Naive thymus-derived CD4-positive, alpha-beta T cell (primary cell): ENCODE data around the gene SLC6A16. TPM values are rescaled to one million over a fixed set of nuclear protein-coding genes. Genes with fewer than 3 reads are reported as not detected.

Source experiments
- ATAC-seq: fragments of 150-1000 bp; cut with Tn5 transposase; 2 replicates; pipeline ENCODE4 v1.10.0; 2021; ENCODE audit warnings: mild to moderate bottlenecking, moderate library complexity
- CTCF ChIA-PET: fragments of 350-600 bp; sonication (Branson Sonifier 250); formaldehyde crosslinking; loops from one replicate; lab custom pipeline; 2021; ENCODE audit warnings: antibody characterized with exemption; lab: Charles Lee
- POLR2A ChIA-PET: fragments of 350-600 bp; sonication (Branson Sonifier 250); formaldehyde crosslinking; loops from one replicate; lab custom pipeline; 2021; ENCODE audit warnings: antibody characterized with exemption, inconsistent platforms; lab: Charles Lee
- DNase-seq, 9 donors: peaks; one replicate each; pipeline versions ENCODE4 v3.0.0 to v3.0.0-alpha.2; 2020 to 2022; ENCODE audit warnings: mixed read lengths in 1 of 9
- H3K27ac ChIP-seq: one replicate; pipeline ENCODE4 v1.7.0; 2013; ENCODE audit warnings: mild to moderate bottlenecking, low read depth, low read length, moderate library complexity
- H3K27me3 ChIP-seq, 2 donors: one replicate each; pipeline ENCODE4 v1.7.0; 2013; ENCODE audit warnings: low read length in 2 of 2, mild to moderate bottlenecking in 2 of 2, moderate library complexity in 2 of 2; ENCODE audit not compliant: control insufficient read depth in 2 of 2, insufficient read depth in 2 of 2
- H3K36me3 ChIP-seq, 3 experiments: 1 replicate in 2 of 3; 2 replicates in 1 of 3; pipeline ENCODE4 v1.7.0; 2013; ENCODE audit warnings: low read length in 3 of 3, mild to moderate bottlenecking in 3 of 3, moderate library complexity in 1 of 3; ENCODE audit not compliant: insufficient read depth in 3 of 3, control insufficient read depth in 2 of 3
- H3K4me1 ChIP-seq, 2 donors: one replicate each; pipeline ENCODE4 v1.7.0; 2013; ENCODE audit warnings: low read length in 2 of 2, mild to moderate bottlenecking in 2 of 2, moderate library complexity in 1 of 2; ENCODE audit not compliant: control insufficient read depth in 2 of 2, insufficient read depth in 2 of 2
- H3K4me3 ChIP-seq: 2 replicates; pipeline ENCODE4 v1.7.0; 2013; ENCODE audit warnings: mild to moderate bottlenecking, low read length
- H3K9me3 ChIP-seq, 3 experiments: 1 replicate in 2 of 3; 2 replicates in 1 of 3; pipeline ENCODE4 v1.7.0; 2013; ENCODE audit warnings: low read length in 3 of 3; ENCODE audit not compliant: control insufficient read depth in 2 of 3
- H3K27ac Mint-ChIP-seq, 9 donors: one replicate each; pipeline ENCODE4 v1.8.0; 2020 to 2022; ENCODE audit warnings: mixed read lengths in 9 of 9, mild to moderate bottlenecking in 8 of 9, moderate library complexity in 5 of 9, inconsistent platforms in 2 of 9
- H3K27me3 Mint-ChIP-seq, 5 donors: one replicate each; pipeline ENCODE4 v1.8.0; 2021 to 2022; ENCODE audit warnings: mixed read lengths in 5 of 5, mild to moderate bottlenecking in 1 of 5
- H3K36me3 Mint-ChIP-seq, 5 donors: one replicate each; pipeline ENCODE4 v1.8.0; 2020 to 2022; ENCODE audit warnings: mixed read lengths in 5 of 5, mild to moderate bottlenecking in 3 of 5, inconsistent platforms in 1 of 5
- H3K4me1 Mint-ChIP-seq, 7 donors: one replicate each; pipeline ENCODE4 v1.8.0; 2020 to 2022; ENCODE audit warnings: mixed read lengths in 7 of 7, mild to moderate bottlenecking in 3 of 7, inconsistent platforms in 1 of 7
- H3K4me3 Mint-ChIP-seq, 10 donors: one replicate each; pipeline ENCODE4 v1.8.0; 2020 to 2022; ENCODE audit warnings: mild to moderate bottlenecking in 10 of 10, mixed read lengths in 10 of 10, moderate library complexity in 6 of 10, inconsistent platforms in 2 of 10
- H3K9me3 Mint-ChIP-seq, 11 donors: one replicate each; pipeline ENCODE4 v1.8.0; 2020 to 2022; ENCODE audit warnings: mixed read lengths in 11 of 11, mild to moderate bottlenecking in 4 of 11, inconsistent platforms in 1 of 11, moderate library complexity in 1 of 11
- intact Hi-C, 2 donors: fragments of 100-400 bp; cut with micrococcal nuclease; formaldehyde crosslinking; loops; one replicate each; pipeline ENCODE4 v1.15.1; 2023
- polyA plus RNA-seq, 2 donors: library from polyadenylated mRNA; unstranded; fragments of 300-500 nt; fragmentation: Illumina TruSeq; gene quantifications; one replicate each; pipeline ENCODE4 v1.2.3, GENCODE V29; 2021
- total RNA-seq, 6 experiments: library from RNA in 5 of 6; stranded (reverse) in 5 of 6; gene quantifications; 1 replicate in 5 of 6; 2 replicates in 1 of 6; pipeline ENCODE4 v1.2.3 and lab custom pipeline; 2021 to 2026

Gene SLC6A16
- total and polyA plus RNA-seq, 7 experiments from 2014 or later = 1.6 to 6.1 (median 4.1) TPM

- Histone ChIP-seq H3K27ac (no peak overlapping the region), H3K4me3 (no peak overlapping the region), H3K9me3 (no peaks in the 10 kb centered on the region), H3K36me3 (no peaks in the 10 kb centered on the region), H3K4me1 (no peaks in the 10 kb centered on the region), H3K27me3 (peaks cover 0 to 3% of the 10 kb centered on the region in 2 donors)
- ATAC-seq (no peak), DNase-seq (no peak)
- Mint-ChIP-seq H3K4me1 (no peaks in the 10 kb centered on the region), H3K36me3 (peaks cover 0 to 9% (median 0%) of the 10 kb centered on the region in 5 donors), H3K4me3 (no peak overlapping the region), H3K27me3 (peaks cover 6 to 27% (median 21%) of the 10 kb centered on the region in 5 donors), H3K9me3 (peaks cover 0 to 3% (median 0%) of the 10 kb centered on the region in 11 donors), H3K27ac (peak overlapping the region in 1 of 9 donors; percentile 3)
- POLR2A ChIA-PET = no interaction called here
- CTCF ChIA-PET = interaction anchor here (0.5 kb wide), 1 partner anchor 477 kb away, joined by 4 read pairs; no protein-coding TSS in a partner anchor
- intact Hi-C loops = no loop called here
Measured at GRCh38 chr19:49249933-49250332, 75.1 kb downstream of the SLC6A16 start.

GRCh38 chr19:49247676-49248075 lies 77.3 kb downstream of the SLC6A16 start:
- ATAC-seq (no peak), DNase-seq (no peak)
- CTCF ChIA-PET = interaction anchor here (0.8 kb wide), 1 partner anchor 22 kb away, joined by 4 read pairs; no protein-coding TSS in a partner anchor
- POLR2A ChIA-PET = no interaction called here
- H3K27ac ChIP-seq = no peak overlapping the region
- H3K27me3 ChIP-seq = peaks cover 0 to 3% of the 10 kb centered on the region in 2 donors
- H3K4me1 ChIP-seq = no peaks in the 10 kb centered on the region
- H3K4me3 Mint-ChIP-seq = no peak overlapping the region
- H3K9me3 ChIP-seq = no peaks in the 10 kb centered on the region
- H3K9me3 Mint-ChIP-seq = peaks cover 0 to 1% (median 0%) of the 10 kb centered on the region in 11 donors
- no peaks in the 10 kb centered on the region for H3K4me1 Mint-ChIP-seq
- no peaks in the 10 kb centered on the region for H3K36me3 ChIP-seq
- H3K36me3 Mint-ChIP-seq = peaks cover 0 to 6% (median 0%) of the 10 kb centered on the region in 5 donors
- intact Hi-C loops = no loop called here
- no peak overlapping the region for H3K27ac Mint-ChIP-seq
- no peak overlapping the region for H3K4me3 ChIP-seq
- H3K27me3 Mint-ChIP-seq = peaks cover 6 to 17% (median 13%) of the 10 kb centered on the region in 5 donors

GRCh38 chr19:49244256-49244655 lies 80.7 kb downstream of the SLC6A16 start:
- H3K9me3 ChIP-seq = no peaks in the 10 kb centered on the region
- H3K36me3 ChIP-seq = no peaks in the 10 kb centered on the region
- ChIA-PET POLR2A (no interaction called here), CTCF (no interaction called here)
- H3K4me1 Mint-ChIP-seq = no peaks in the 10 kb centered on the region
- H3K27me3 Mint-ChIP-seq = peaks cover 0 to 13% (median 0%) of the 10 kb centered on the region in 5 donors
- no peak overlapping the region for H3K27ac ChIP-seq
- H3K4me3 Mint-ChIP-seq = no peak overlapping the region
- H3K36me3 Mint-ChIP-seq = no peaks in the 10 kb centered on the region
- intact Hi-C loops = no loop called here
- H3K4me1 ChIP-seq = no peaks in the 10 kb centered on the region
- no peak overlapping the region for H3K27ac Mint-ChIP-seq
- ATAC-seq (no peak), DNase-seq (no peak)
- H3K4me3 ChIP-seq = no peak overlapping the region
- no peaks in the 10 kb centered on the region for H3K27me3 ChIP-seq
- H3K9me3 Mint-ChIP-seq = no peaks in the 10 kb centered on the region

GRCh38 chr19:49243726-49244125 lies 81.3 kb downstream of the SLC6A16 start:
- Mint-ChIP-seq H3K4me1 (no peaks in the 10 kb centered on the region), H3K4me3 (no peak overlapping the region), H3K9me3 (peaks cover 0 to 3% (median 0%) of the 10 kb centered on the region in 11 donors), H3K27me3 (peaks cover 0 to 13% (median 3%) of the 10 kb centered on the region in 5 donors), H3K27ac (peak overlapping the region in 1 of 9 donors; percentile 15), H3K36me3 (no peaks in the 10 kb centered on the region)
- H3K9me3 ChIP-seq = no peaks in the 10 kb centered on the region
- no peaks in the 10 kb centered on the region for H3K36me3 ChIP-seq
- ATAC-seq = no peak
- intact Hi-C loops = no loop called here
- no peak for DNase-seq
- H3K27me3 ChIP-seq = no peaks in the 10 kb centered on the region
- ChIA-PET POLR2A (interaction anchor here (0.7 kb wide), 1 partner anchor 903 kb away, joined by 3 read pairs; no protein-coding TSS in a partner anchor), CTCF (no interaction called here)
- H3K4me1 ChIP-seq = no peaks in the 10 kb centered on the region
- no peak overlapping the region for H3K4me3 ChIP-seq
- H3K27ac ChIP-seq = no peak overlapping the region

GRCh38 chr19:49243129-49243528 lies 81.9 kb downstream of the SLC6A16 start:
- no peaks in the 10 kb centered on the region for H3K27me3 ChIP-seq
- ChIA-PET POLR2A (interaction anchor here (0.7 kb wide), 1 partner anchor 903 kb away, joined by 3 read pairs; no protein-coding TSS in a partner anchor), CTCF (no interaction called here)
- no peak for DNase-seq
- ATAC-seq = no peak
- intact Hi-C loops = no loop called here
- H3K27ac ChIP-seq = no peak overlapping the region
- Mint-ChIP-seq H3K4me3 (no peak overlapping the region), H3K4me1 (no peaks in the 10 kb centered on the region), H3K27me3 (peaks cover 0 to 13% (median 3%) of the 10 kb centered on the region in 5 donors), H3K27ac (peak overlapping the region in 1 of 9 donors; percentile 15), H3K9me3 (peaks cover 0 to 4% (median 0%) of the 10 kb centered on the region in 11 donors), H3K36me3 (no peaks in the 10 kb centered on the region)
- no peaks in the 10 kb centered on the region for H3K9me3 ChIP-seq
- no peak overlapping the region for H3K4me3 ChIP-seq
- no peaks in the 10 kb centered on the region for H3K36me3 ChIP-seq
- H3K4me1 ChIP-seq = no peaks in the 10 kb centered on the region

- peaks cover 0 to 4% (median 0%) of the 10 kb centered on the region in 11 donors for H3K9me3 Mint-ChIP-seq
- ChIA-PET POLR2A (no interaction called here), CTCF (interaction anchor here (0.7 kb wide), 1 partner anchor 71 kb away, joined by 3 read pairs; no protein-coding TSS in a partner anchor)
- H3K9me3 ChIP-seq = no peaks in the 10 kb centered on the region
- no peak overlapping the region for H3K27ac ChIP-seq
- intact Hi-C loops = no loop called here
- DNase-seq (no peak), ATAC-seq (no peak)
- H3K36me3 Mint-ChIP-seq = no peaks in the 10 kb centered on the region
- H3K36me3 ChIP-seq = no peaks in the 10 kb centered on the region
- H3K27me3 ChIP-seq = no peaks in the 10 kb centered on the region
- no peak overlapping the region for H3K4me3 Mint-ChIP-seq
- peaks cover 0 to 13% (median 3%) of the 10 kb centered on the region in 5 donors for H3K27me3 Mint-ChIP-seq
- H3K4me3 ChIP-seq = no peak overlapping the region
- H3K27ac Mint-ChIP-seq = peak overlapping the region in 1 of 9 donors; percentile 9
- no peaks in the 10 kb centered on the region for H3K4me1 ChIP-seq
- H3K4me1 Mint-ChIP-seq = no peaks in the 10 kb centered on the region
Measured at GRCh38 chr19:49241769-49242168, 83.2 kb downstream of the SLC6A16 start.
